IPS DF 6.9 (cell line): ENCODE results near the gene TLCD3B.

Experiments
- DNase-seq: peaks from one replicate; pipeline ENCODE4 v3.0.0-alpha.2; 2013; ENCODE audit warnings: low read depth, low spot score
- H3K27ac ChIP-seq: one replicate; pipeline ENCODE4 v1.5.1; 2013; ENCODE audit warnings: low read length, control low read depth
- H3K27me3 ChIP-seq: 2 replicates; pipeline ENCODE4 v1.6.1; 2013; ENCODE audit warnings: mild to moderate bottlenecking, low read length; ENCODE audit not compliant: control insufficient read depth, insufficient read depth
- H3K36me3 ChIP-seq: 2 replicates; pipeline ENCODE4 v1.6.1; 2013; ENCODE audit warnings: low read length; ENCODE audit not compliant: control insufficient read depth, insufficient read depth
- H3K4me1 ChIP-seq: 2 replicates; pipeline ENCODE4 v1.6.1; 2013; ENCODE audit warnings: low read length; ENCODE audit not compliant: control insufficient read depth, insufficient read depth
- H3K4me3 ChIP-seq: 2 replicates; pipeline ENCODE4 v1.5.1; 2013; ENCODE audit warnings: mild to moderate bottlenecking, low read length
- H3K9me3 ChIP-seq: 2 replicates; pipeline ENCODE4 v1.6.1; 2013; ENCODE audit warnings: low read length, inconsistent platforms; ENCODE audit not compliant: control insufficient read depth, insufficient read depth
- WGBS: extraction: QIAGEN DNeasy Blood & Tissue Kit; methylation state at CpG from one replicate; pipeline ENCODE4 v1.1.7; 2013; ENCODE audit warnings: mixed read lengths, missing lambda C conversion rate; ENCODE audit not compliant: insufficient read length, insufficient coverage; 5-methylcytosine and 5-hydroxymethylcytosine counted together

Gene TLCD3B

DNA sequence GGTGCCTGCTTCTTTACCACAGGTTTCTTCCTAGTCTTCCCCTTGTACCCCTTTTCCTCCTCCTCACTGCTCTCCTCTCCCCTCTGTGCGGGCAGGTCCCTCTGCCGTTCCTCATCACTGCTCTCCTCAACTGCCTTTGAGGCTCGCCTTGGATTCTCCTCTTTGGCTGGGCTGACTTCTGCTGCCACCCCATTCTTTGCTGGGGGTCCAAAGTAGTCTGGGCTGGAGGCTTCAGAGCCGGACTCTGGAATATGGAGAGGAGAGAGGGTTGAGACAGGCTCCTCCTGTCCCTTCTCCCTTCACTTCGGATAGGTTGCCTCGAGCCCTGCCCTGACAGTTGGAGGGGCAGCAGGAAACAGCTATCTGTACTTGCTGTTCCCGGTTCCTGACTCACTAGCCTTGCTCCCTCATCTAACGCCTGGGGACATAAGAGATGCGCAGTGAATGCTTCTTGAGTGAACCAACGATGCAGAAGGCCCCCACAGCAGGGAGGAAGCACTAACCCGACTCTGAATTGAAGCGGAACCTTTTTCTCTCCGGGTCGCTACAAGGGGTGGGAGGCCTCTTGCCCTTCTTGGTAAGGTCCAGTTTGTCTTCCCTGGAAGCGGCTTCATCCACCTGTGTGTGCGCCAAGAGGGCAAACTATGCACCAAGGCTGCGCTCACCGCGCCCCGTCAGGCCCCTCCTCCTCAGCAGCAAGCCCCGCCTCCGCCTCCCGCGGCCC is 36.3 kb downstream of the TLCD3B start:
- WGBS, result no CpG with 5 or more reads among the region's 24 CpGs
- peak overlapping the region; percentile 73; the same call in 1 of the 2 replicates for H3K4me3 ChIP-seq
- H3K9me3 ChIP-seq, result no peaks in the 10 kb centered on the region
- no peak overlapping the region for H3K27ac ChIP-seq
- DNase-seq, result no peak
- no peaks in the 10 kb centered on the region; the same call in none of the 2 replicates for H3K4me1 ChIP-seq
- H3K36me3 ChIP-seq, result peaks cover 5% of the 10 kb centered on the region
- no peaks in the 10 kb centered on the region for H3K27me3 ChIP-seq

DNA sequence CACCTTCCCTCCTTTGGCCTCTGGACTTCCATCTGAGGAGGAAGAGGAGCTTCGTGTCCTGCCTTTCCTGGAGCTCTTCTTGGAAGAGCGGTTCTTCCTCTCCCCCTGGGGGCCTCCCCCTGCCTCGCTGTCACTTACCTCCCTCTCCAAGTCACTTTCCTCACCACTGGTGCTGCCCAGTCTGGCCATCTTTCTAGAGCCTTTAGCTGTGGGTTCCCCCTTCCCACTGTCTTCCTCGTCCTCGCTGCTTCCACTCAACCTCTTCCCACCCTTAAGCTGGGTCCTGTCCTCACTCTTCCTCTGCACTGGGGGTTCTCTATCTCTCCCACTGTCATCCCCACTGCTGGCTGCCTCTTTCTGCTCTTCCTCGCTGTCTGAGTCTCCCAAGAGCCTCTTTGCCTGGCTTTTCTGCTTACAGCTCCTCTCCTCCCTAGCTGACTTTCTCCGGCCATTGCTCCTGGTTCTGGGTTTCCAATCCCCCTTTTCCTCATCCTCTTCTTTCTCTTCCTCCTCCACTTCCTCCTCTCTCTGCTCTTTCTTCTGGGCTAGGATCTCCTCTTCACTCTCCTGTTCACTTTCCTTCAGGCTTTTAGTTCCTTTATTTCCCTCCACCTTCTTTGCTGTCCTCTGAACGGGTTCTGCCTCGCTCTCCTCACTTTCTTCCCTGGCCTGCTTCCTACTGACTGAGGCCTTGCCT is 37.0 kb downstream of the TLCD3B start:
- Histone ChIP-seq H3K36me3 (peaks cover 5% of the 10 kb centered on the region), H3K4me1 (no peaks in the 10 kb centered on the region; the same call in none of the 2 replicates), H3K4me3 (no peak overlapping the region), H3K9me3 (no peaks in the 10 kb centered on the region), H3K27me3 (no peaks in the 10 kb centered on the region), H3K27ac (no peak overlapping the region)
- WGBS, result no CpG with 5 or more reads among the region's 9 CpGs
- DNase-seq, result no peak

DNA sequence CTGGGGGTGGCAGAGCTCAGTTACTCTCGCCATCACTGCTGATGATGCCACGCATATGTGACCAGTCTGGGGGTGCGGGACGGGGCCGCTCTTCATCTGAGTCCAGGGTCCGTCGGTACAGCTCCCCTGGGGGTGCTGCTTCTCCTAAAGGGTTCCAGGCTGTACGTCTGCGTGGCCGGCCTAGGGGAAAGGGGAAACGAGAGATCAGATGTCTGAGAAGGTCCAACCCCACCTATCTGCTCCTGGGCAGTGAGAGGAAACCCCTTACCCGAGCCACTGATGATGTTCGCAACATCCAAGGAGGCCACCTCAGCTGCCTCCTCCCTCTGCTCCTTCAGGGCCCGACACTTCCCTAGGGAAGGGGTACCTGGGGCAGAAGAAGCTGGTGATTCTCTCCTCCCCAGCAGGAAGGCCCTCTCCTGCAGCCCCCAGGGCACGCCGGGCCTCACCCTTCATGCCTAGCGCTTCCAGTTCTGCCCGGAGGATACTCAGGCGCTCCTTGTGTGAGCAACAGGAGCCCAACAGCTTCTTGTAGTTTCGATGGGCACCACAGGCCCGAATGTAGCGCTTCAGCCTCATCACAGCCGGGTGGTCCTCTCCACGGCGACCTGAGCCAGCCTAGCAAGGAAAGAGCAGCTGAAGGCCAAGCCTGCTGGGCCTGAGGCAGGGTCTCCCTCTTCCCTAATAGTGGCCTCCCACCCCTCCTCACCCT is 37.7 kb downstream of the TLCD3B start:
- WGBS, result no CpG with 5 or more reads among the region's 25 CpGs
- Histone ChIP-seq H3K27ac (no peak overlapping the region), H3K4me3 (no peak overlapping the region), H3K9me3 (no peaks in the 10 kb centered on the region), H3K27me3 (no peaks in the 10 kb centered on the region), H3K4me1 (no peaks in the 10 kb centered on the region; the same call in none of the 2 replicates), H3K36me3 (peaks cover 5% of the 10 kb centered on the region)
- no peak for DNase-seq

DNA sequence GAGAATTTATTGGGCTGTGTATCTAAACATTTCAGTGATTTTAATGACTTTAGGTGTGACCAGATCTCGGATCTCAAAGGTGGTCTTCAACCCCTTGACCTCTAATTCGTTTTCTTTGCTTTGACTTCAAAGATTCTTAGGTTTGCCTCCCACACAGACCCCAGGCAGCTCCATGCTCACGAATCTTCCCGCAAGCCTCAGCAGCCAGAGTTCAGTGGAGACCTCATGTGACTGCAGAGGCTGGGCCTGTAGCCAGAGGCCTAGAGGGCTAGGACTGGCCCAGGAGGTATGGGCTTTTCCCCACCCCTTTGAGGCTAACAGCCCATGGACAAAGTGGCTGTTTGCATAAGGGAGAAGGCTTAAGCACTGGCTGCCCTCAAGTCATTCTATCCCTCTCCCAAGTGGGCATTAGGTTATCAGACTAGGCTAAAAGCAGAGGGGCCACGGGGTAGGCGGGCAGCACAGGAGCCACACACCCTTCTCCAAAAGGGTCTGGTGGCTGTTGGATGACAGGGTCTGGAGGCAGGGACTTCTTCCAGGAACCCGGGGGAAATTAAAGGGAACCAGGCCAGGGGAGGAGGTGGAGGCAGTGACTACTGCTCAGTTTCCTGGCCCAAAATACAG is 38.6 kb downstream of the TLCD3B start:
- H3K4me1 ChIP-seq, result no peaks in the 10 kb centered on the region; the same call in none of the 2 replicates
- no peak for DNase-seq
- H3K36me3 ChIP-seq, result peaks cover 8% of the 10 kb centered on the region
- H3K27me3 ChIP-seq, result no peaks in the 10 kb centered on the region
- H3K4me3 ChIP-seq, result no peak overlapping the region
- no peaks in the 10 kb centered on the region for H3K9me3 ChIP-seq
- WGBS, result no CpG with 5 or more reads among the region's 7 CpGs
- no peak overlapping the region for H3K27ac ChIP-seq

DNA sequence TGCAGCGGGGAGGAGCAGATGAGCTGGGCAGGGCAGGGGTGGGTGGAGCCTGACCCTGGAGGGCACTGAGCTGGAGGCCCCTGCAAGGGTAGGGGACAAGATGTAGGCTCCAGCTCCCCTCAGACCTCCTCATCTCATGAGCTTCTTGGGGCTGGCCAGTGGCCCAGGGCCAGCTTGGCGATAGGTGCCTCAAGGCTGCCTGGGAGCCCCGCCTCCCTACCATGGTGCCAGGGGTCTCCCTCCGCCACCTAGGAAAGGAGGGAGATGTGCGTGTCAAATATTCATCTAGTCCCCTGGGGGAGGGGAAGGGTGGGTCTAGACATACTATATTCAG is 39.5 kb downstream of the TLCD3B start:
- Histone ChIP-seq H3K27ac (no peak overlapping the region), H3K27me3 (no peaks in the 10 kb centered on the region), H3K9me3 (no peaks in the 10 kb centered on the region), H3K36me3 (peaks cover 8% of the 10 kb centered on the region), H3K4me3 (no peak overlapping the region), H3K4me1 (no peaks in the 10 kb centered on the region; the same call in none of the 2 replicates)
- no CpG with 5 or more reads among the region's 5 CpGs for WGBS
- no peak for DNase-seq

DNA sequence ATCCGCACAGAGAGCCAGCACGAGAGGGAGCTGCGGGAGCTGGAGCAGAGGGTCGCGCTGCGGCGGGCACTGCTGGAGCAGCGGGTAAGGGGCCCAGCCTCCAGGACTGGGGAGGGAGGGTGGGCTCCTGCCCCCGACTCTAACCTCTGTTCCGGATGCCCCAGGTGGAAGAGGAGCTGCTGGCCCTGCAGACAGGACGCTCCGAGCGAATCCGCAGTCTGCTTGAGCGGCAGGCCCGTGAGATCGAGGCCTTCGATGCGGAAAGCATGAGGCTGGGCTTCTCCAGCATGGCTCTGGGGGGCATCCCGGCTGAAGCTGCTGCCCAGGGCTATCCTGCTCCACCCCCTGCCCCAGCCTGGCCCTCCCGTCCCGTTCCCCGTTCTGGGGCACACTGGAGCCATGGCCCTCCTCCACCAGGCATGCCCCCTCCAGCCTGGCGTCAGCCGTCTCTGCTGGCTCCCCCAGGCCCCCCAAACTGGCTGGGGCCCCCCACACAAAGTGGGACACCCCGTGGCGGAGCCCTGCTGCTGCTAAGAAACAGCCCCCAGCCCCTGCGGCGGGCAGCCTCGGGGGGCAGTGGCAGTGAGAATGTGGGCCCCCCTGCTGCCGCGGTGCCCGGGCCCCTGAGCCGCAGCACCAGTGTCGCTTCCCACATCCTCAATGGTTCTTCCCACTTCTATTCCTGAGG is 40.0 kb downstream of the TLCD3B start:
- Histone ChIP-seq H3K27me3 (no peaks in the 10 kb centered on the region), H3K4me3 (no peak overlapping the region), H3K27ac (no peak overlapping the region), H3K36me3 (peaks cover 12% of the 10 kb centered on the region), H3K9me3 (no peaks in the 10 kb centered on the region), H3K4me1 (no peaks in the 10 kb centered on the region; the same call in none of the 2 replicates)
- no peak for DNase-seq
- WGBS, result no CpG with 5 or more reads among the region's 35 CpGs

DNA sequence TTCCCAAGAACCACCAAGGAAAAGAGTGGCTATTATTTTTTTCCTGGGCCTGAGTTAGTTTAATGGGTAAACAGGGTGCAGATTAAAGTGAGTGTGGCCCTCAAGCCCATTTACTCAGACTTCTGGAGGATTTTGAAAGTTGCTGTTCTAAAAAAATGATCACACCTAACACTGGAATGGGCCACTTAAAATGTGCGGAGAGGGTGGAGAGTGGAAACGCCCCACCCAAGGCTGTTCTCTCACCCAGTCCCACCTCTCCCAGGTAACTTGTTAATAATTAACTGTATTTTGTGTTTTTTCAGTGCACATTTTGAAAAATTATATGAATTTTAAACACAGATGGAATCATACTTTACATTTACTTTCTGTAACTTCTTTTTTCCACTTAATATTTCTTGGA is 41.0 kb downstream of the TLCD3B start:
- H3K36me3 ChIP-seq, result peaks cover 21% of the 10 kb centered on the region

DNA sequence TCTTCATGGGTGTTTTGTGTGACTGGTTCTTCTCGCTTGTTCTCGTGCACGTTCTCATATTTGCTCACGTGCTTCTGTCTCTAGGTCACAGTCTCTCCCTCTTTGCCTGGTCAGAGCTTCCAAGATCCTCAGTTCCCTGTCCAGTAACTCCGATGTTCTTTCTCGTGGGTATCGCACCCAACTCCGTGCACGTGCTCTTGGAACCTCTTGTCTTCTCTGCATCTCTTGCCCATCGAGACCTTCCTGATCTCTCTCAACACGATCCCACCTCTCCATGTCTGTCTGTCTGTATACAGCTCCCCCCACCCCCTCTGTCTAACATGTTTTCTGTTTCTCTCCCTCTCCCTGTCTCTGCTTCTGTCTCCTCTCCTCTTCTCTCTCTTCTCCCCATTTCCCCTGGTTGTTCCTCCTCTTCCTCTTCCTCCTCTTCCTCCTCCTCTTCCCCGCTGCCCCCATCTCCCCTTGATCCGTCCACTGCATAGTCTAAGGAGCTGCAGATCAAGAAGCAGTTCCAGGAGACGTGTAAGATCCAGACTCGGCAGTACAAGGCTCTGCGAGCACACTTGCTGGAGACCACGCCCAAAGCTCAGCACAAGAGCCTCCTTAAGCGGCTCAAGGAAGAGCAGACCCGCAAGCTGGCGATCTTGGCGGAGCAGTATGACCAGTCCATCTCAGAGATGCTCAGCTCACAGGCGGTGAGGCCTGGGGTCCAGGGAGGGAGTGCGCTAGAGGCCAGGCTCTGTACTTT is 41.8 kb downstream of the TLCD3B start:
- Histone ChIP-seq H3K4me3 (no peak overlapping the region), H3K36me3 (peaks cover 25% of the 10 kb centered on the region), H3K9me3 (no peaks in the 10 kb centered on the region), H3K4me1 (no peaks in the 10 kb centered on the region), H3K27ac (no peak overlapping the region), H3K27me3 (no peaks in the 10 kb centered on the region)
- DNase-seq, result no peak
- no CpG with 5 or more reads among the region's 23 CpGs for WGBS

More for the DNA sequence above, 41.0 kb downstream of the TLCD3B start:
- no peaks in the 10 kb centered on the region for H3K9me3 ChIP-seq
- no peaks in the 10 kb centered on the region; the same call in none of the 2 replicates for H3K4me1 ChIP-seq
- no CpG with 5 or more reads among the region's 2 CpGs for WGBS
- H3K27ac ChIP-seq, result no peak overlapping the region
- no peak for DNase-seq
- no peaks in the 10 kb centered on the region for H3K27me3 ChIP-seq
- H3K4me3 ChIP-seq, result no peak overlapping the region

DNA sequence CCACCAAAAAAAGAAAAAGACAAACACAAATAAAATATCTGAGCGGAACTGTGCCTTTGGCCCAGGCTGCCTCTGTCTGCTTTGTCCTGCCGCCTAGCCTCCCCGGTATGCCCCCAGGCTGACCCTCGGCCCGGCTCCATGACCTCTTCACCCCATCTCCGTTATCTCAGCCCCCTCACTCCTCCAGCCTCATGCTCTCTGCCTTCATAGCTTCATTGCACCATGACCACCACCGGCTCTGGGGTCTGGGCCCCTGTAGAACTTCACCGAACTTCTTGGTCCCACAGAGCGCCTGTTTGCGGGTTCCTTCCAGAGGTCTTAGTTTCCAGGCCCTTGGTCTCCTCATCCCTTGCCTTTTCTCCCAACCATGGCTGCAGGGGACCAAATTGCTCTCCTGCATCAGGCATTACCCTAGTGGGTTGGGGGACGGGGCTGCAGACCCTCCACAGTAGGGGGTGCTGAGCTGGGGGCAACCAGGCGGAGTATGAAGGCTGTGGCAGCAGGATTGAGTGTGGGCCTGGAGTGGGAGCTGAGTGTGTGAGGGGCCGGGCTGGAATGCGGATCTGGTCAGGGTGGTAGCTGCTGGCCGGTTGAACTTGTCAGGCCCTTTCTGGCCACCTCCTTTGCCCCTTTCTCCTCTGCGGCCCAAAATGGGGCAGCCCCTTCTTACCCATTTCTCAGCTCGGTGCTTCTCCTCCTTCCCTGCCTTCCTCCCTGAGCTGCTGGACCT is 42.6 kb downstream of the TLCD3B start:
- H3K9me3 ChIP-seq, result no peaks in the 10 kb centered on the region
- H3K4me1 ChIP-seq, result no peaks in the 10 kb centered on the region
- no peak for DNase-seq
- no CpG with 5 or more reads among the region's 17 CpGs for WGBS
- H3K4me3 ChIP-seq, result no peak overlapping the region
- no peaks in the 10 kb centered on the region for H3K27me3 ChIP-seq
- H3K27ac ChIP-seq, result no peak overlapping the region
- peaks cover 25% of the 10 kb centered on the region for H3K36me3 ChIP-seq
